ENCODE data around the gene UBE2H.
"Not testable (repeated sequence)": the region's sequence is repeated elsewhere in the genome, so short reads cannot be mapped to it uniquely, and the experiment has no call there.

Gene UBE2H

GRCh38 chr7:129843978-129844840 is 108.6 kb downstream of the UBE2H start:
- no peak for DNase-seq (ENCODE audit: low spot score)

- DNase-seq (ENCODE audit: low spot score): no peak
Observed at GRCh38 chr7:129843365-129843898, 109.3 kb downstream of the UBE2H start.

GRCh38 chr7:129841465-129841864 is 111.3 kb downstream of the UBE2H start:
- no peak for DNase-seq (ENCODE audit: low spot score)

- no peak for DNase-seq (ENCODE audit: low spot score)
Observed at GRCh38 chr7:129840757-129841156, 112.0 kb downstream of the UBE2H start.

- DNase-seq (ENCODE audit: low spot score): no peak
Observed at GRCh38 chr7:129836983-129837382, 115.8 kb downstream of the UBE2H start.

GRCh38 chr7:129835569-129835968 is 117.2 kb downstream of the UBE2H start:
- DNase-seq (ENCODE audit: low spot score): no peak

- not testable (repeated sequence) for DNase-seq (ENCODE audit: low spot score)
Observed at GRCh38 chr7:129833353-129833752, 119.4 kb downstream of the UBE2H start.

GRCh38 chr7:129832701-129833227 is 120.0 kb downstream of the UBE2H start:
- DNase-seq (ENCODE audit: low spot score): no peak

GRCh38 chr7:129832282-129832681 is 120.5 kb downstream of the UBE2H start:
- DNase-seq (ENCODE audit: low spot score): no peak

- DNase-seq (ENCODE audit: low spot score): no peak
Observed at GRCh38 chr7:129831424-129832058, 121.2 kb downstream of the UBE2H start.

GRCh38 chr7:129830949-129831348 is 121.8 kb downstream of the UBE2H start:
- DNase-seq (ENCODE audit: low spot score): no peak

GRCh38 chr7:129829737-129830631 is 122.8 kb downstream of the UBE2H start:
- DNase-seq (ENCODE audit: low spot score): peak; percentile 92

GRCh38 chr7:129828989-129829736 is 123.6 kb downstream of the UBE2H start:
- DNase-seq (ENCODE audit: low spot score): peak; percentile 28

- DNase-seq (ENCODE audit: low spot score): no peak
Observed at GRCh38 chr7:129828078-129828762, 124.5 kb downstream of the UBE2H start.

- DNase-seq (ENCODE audit: low spot score): no peak
Observed at GRCh38 chr7:129827467-129827990, 125.2 kb downstream of the UBE2H start.

- not testable (repeated sequence) for DNase-seq (ENCODE audit: low spot score)
Observed at GRCh38 chr7:129826895-129827294, 125.9 kb downstream of the UBE2H start.

- DNase-seq (ENCODE audit: low spot score): peak; percentile 80
Observed at GRCh38 chr7:129825209-129825970, 127.4 kb downstream of the UBE2H start.

- peak; percentile 87 for DNase-seq (ENCODE audit: low spot score)
Observed at GRCh38 chr7:129824291-129825208, 128.2 kb downstream of the UBE2H start.
